Natural killer cell (primary cell): Measurements from ENCODE around the gene CASTOR1. TPM values are rescaled to one million over a fixed set of nuclear protein-coding genes. Genes with fewer than 3 reads are reported as not detected.

ENCODE experiments used
- ATAC-seq, 3 donors: fragments of 150-1000 bp in 2 of 3; fragments of 200-7000 bp in 1 of 3; cut with Tn5 transposase; 1 replicate in 1 of 3; 2 replicates in 2 of 3; pipeline ENCODE4 v1.10.0; 2021; ENCODE audit warnings: mild to moderate bottlenecking in 2 of 3, moderate library complexity in 2 of 3
- DNase-seq, 2 donors: peaks; one replicate each; pipeline versions ENCODE4 v3.0.0 to v3.0.0-alpha.2; 2013 to 2021; ENCODE audit warnings: mixed read lengths in 1 of 2
- H3K27ac ChIP-seq: one replicate; pipeline ENCODE4 v1.5.1; 2013; ENCODE audit warnings: mild to moderate bottlenecking, low read length
- H3K27me3 ChIP-seq: one replicate; pipeline ENCODE4 v1.6.1; 2013; ENCODE audit warnings: low read length; ENCODE audit not compliant: control insufficient read depth, insufficient read depth
- H3K36me3 ChIP-seq: one replicate; pipeline ENCODE4 v1.6.1; 2013; ENCODE audit warnings: low read length; ENCODE audit not compliant: control insufficient read depth, insufficient read depth
- H3K4me1 ChIP-seq: one replicate; pipeline ENCODE4 v1.6.1; 2013; ENCODE audit warnings: low read length; ENCODE audit not compliant: control insufficient read depth, insufficient read depth
- H3K4me3 ChIP-seq: one replicate; pipeline ENCODE4 v1.5.1; 2013; ENCODE audit warnings: low read length
- H3K9me3 ChIP-seq: one replicate; pipeline ENCODE4 v1.6.1; 2013; ENCODE audit warnings: low read length; ENCODE audit not compliant: control insufficient read depth, insufficient read depth
- H3K27ac Mint-ChIP-seq, 2 donors: one replicate each; pipeline ENCODE4 v1.8.0; 2022; ENCODE audit warnings: mild to moderate bottlenecking in 2 of 2, mixed read lengths in 2 of 2, moderate library complexity in 1 of 2
- H3K27me3 Mint-ChIP-seq, 2 donors: one replicate each; pipeline ENCODE4 v1.8.0; 2022; ENCODE audit warnings: low read depth in 2 of 2, mixed read lengths in 2 of 2
- H3K36me3 Mint-ChIP-seq: one replicate; pipeline ENCODE4 v1.8.0; 2022; ENCODE audit warnings: mixed read lengths
- H3K4me1 Mint-ChIP-seq, 2 donors: one replicate each; pipeline ENCODE4 v1.8.0; 2022; ENCODE audit warnings: mixed read lengths in 2 of 2
- H3K4me3 Mint-ChIP-seq: one replicate; pipeline ENCODE4 v1.8.0; 2022; ENCODE audit warnings: mild to moderate bottlenecking, moderate library complexity, mixed read lengths
- H3K9me3 Mint-ChIP-seq, 2 donors: one replicate each; pipeline ENCODE4 v1.8.0; 2022; ENCODE audit warnings: mixed read lengths in 2 of 2
- CTCF ChIP-seq: fragments of 200-600 bp; IDR thresholded peaks from one replicate; pipeline ENCODE4 v1.8.0; 2022; ENCODE audit warnings: antibody characterized with exemption
- WGBS: methylation state at CpG from one replicate; pipeline ENCODE4 v1.1.7; 2013; ENCODE audit warnings: missing lambda C conversion rate; ENCODE audit not compliant: insufficient coverage; 5-methylcytosine and 5-hydroxymethylcytosine counted together
- intact Hi-C: fragments of 100-400 bp; cut with micrococcal nuclease; formaldehyde crosslinking; loops from one replicate; pipeline ENCODE4 v1.14.2; 2022
- total RNA-seq, 4 donors: library from RNA; stranded (reverse); fragments of 120-200 nt in 1 of 4; gene quantifications; one replicate each; pipeline versions ENCODE4 v1.2.3 to v1.2.4, GENCODE V29; 2013 to 2022

CASTOR1 gene
- total RNA-seq, 3 donors from 2014 or later (not counting 1 experiment from before 2014, with no cell fraction given): 7.0 to 11.9 (median 8.8) TPM

GRCh38 chr22:30332994-30333706 is 43.8 kb upstream of the CASTOR1 start:
- H3K9me3 Mint-ChIP-seq: no peaks in the 10 kb centered on the region
- H3K4me1 ChIP-seq: no peaks in the 10 kb centered on the region
- WGBS: 78% methylated on average over 2 of the region's 2 CpGs
- TF ChIP-seq CTCF: no peak
- peaks cover 62% of the 10 kb centered on the region for H3K36me3 ChIP-seq
- intact Hi-C loops: no loop called here
- ATAC-seq (no peak), DNase-seq (no peak)
- H3K27ac Mint-ChIP-seq: peak overlapping the region in 1 of 2 donors; percentile 54
- H3K36me3 Mint-ChIP-seq: no peaks in the 10 kb centered on the region
- no peak overlapping the region for H3K27ac ChIP-seq
- H3K4me3 ChIP-seq: no peak overlapping the region
- no peak overlapping the region for H3K4me3 Mint-ChIP-seq
- no peaks in the 10 kb centered on the region for H3K27me3 Mint-ChIP-seq
- no peaks in the 10 kb centered on the region for H3K4me1 Mint-ChIP-seq
- H3K27me3 ChIP-seq: no peaks in the 10 kb centered on the region
- no peaks in the 10 kb centered on the region for H3K9me3 ChIP-seq

DNA sequence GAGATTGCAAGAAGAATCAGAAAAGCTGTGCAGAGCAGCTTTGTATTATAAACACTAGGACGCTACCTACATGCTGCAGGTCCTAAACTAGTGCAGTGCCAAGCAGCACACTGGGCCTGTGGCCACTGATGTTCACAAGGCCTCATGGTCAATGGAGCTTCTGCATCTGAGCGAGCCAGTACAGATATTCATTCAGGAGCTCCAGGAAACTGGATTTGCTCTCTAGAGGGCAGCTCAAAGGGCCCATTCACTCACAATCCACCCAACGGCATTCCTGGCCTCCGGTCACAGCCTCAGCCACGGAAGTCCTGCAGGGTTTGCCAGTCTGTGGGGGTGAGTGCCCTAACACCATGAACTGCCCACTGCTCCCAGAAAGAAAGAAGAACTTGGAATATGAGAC is 43.2 kb upstream of the CASTOR1 start:
- Mint-ChIP-seq H3K27me3 (no peaks in the 10 kb centered on the region), H3K36me3 (no peaks in the 10 kb centered on the region), H3K27ac (peak overlapping the region in 1 of 2 donors; percentile 54), H3K9me3 (no peaks in the 10 kb centered on the region), H3K4me1 (peaks cover 2 to 3% of the 10 kb centered on the region in 2 donors), H3K4me3 (no peak overlapping the region)
- no peak overlapping the region for H3K27ac ChIP-seq
- no peak overlapping the region for H3K4me3 ChIP-seq
- intact Hi-C loops: no loop called here
- peaks cover 56% of the 10 kb centered on the region for H3K36me3 ChIP-seq
- TF ChIP-seq CTCF: no peak
- 95% methylated on average over 5 of the region's 5 CpGs for WGBS
- no peaks in the 10 kb centered on the region for H3K9me3 ChIP-seq
- ATAC-seq (no peak), DNase-seq (no peak)
- no peaks in the 10 kb centered on the region for H3K27me3 ChIP-seq
- peaks cover 1% of the 10 kb centered on the region for H3K4me1 ChIP-seq

DNA sequence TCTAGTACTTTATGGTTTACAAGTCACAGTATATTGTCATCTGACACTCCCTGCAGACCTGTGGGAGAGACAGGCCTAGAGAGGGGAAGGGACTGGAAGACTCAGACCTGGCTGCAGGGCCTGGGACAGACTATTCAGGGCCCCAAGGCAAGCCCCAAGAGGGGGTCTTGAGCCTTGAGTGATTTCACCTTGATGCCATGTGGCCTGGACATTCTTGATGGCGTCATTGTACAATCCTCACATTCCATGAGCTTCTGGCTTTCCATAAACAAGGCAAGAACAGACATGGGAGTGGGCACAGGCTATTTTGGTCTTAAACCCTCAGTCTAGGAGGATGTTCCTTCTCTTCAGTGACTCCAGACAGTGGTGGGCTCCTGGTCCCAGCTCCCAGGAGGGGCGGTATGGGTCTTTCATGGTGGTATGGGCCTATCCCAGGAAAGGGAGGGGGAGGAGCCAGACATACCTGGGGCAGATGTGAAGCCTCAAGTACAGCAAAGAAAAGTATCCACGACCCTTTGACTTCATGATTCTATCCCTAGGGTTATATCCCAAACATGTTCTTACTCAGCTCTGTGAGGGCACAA is 39.3 kb upstream of the CASTOR1 start:
- Mint-ChIP-seq H3K36me3 (no peaks in the 10 kb centered on the region), H3K27me3 (no peaks in the 10 kb centered on the region), H3K9me3 (no peaks in the 10 kb centered on the region), H3K4me1 (peaks cover 30 to 36% of the 10 kb centered on the region in 2 donors), H3K27ac (peak overlapping the region in 1 of 2 donors; percentile 81), H3K4me3 (peak overlapping the region; percentile 13)
- H3K36me3 ChIP-seq: peaks cover 16% of the 10 kb centered on the region
- TF ChIP-seq CTCF: no peak
- DNase-seq (no peak), ATAC-seq (no peak)
- no peak overlapping the region for H3K4me3 ChIP-seq
- intact Hi-C loops: no loop called here
- peaks cover 34% of the 10 kb centered on the region for H3K4me1 ChIP-seq
- no peaks in the 10 kb centered on the region for H3K9me3 ChIP-seq
- H3K27ac ChIP-seq: no peak overlapping the region
- WGBS: 100% methylated on average over 3 of the region's 3 CpGs
- H3K27me3 ChIP-seq: no peaks in the 10 kb centered on the region
